RWPE2 (cell line): ENCODE data around the gene SIPA1L3.

ENCODE experiments used
- ATAC-seq: fragments of 200-7000 bp; cut with Tn5 transposase; 3 replicates; pipeline ENCODE4 v1.9.1; 2021; ENCODE audit warnings: low read depth
- DNase-seq: peaks from one replicate; pipeline ENCODE4 v3.0.0-alpha.2; 2020; ENCODE audit warnings: low spot score
- H3K27ac ChIP-seq: fragments of 450-650 bp; 2 replicates; pipeline ENCODE4 v1.5.1; 2017; ENCODE audit warnings: mild to moderate bottlenecking; ENCODE audit not compliant: poor library complexity, severe bottlenecking
- H3K27me3 ChIP-seq: fragments of 250-450 bp; sonication (Bioruptor Pico); 2 replicates; pipeline ENCODE4 v1.5.1; 2021; ENCODE audit warnings: mild to moderate bottlenecking, moderate library complexity; ENCODE audit not compliant: insufficient read depth, poor library complexity, severe bottlenecking
- H3K36me3 ChIP-seq: fragments of 250-450 bp; sonication (Bioruptor Pico); 2 replicates; pipeline ENCODE4 v1.5.1; 2020; ENCODE audit warnings: low read depth, mild to moderate bottlenecking, moderate library complexity
- H3K4me1 ChIP-seq: fragments of 250-450 bp; sonication (Bioruptor Pico); 2 replicates; pipeline ENCODE4 v1.5.1; 2021; ENCODE audit warnings: mild to moderate bottlenecking, moderate library complexity; ENCODE audit not compliant: insufficient read depth, poor library complexity, severe bottlenecking
- H3K4me3 ChIP-seq: fragments of 250-450 bp; sonication (Bioruptor Pico); 2 replicates; pipeline ENCODE4 v1.5.1; 2021; ENCODE audit warnings: mild to moderate bottlenecking, moderate library complexity; ENCODE audit not compliant: severe bottlenecking
- H3K9me3 ChIP-seq: fragments of 250-450 bp; sonication (Bioruptor Pico); 2 replicates; pipeline ENCODE4 v1.5.1; 2021; ENCODE audit warnings: mild to moderate bottlenecking, moderate library complexity; ENCODE audit not compliant: severe bottlenecking
- TF ChIP-seq, protein P1 (sequence below): fragments of 450-650 bp; IDR thresholded peaks from one replicate; pipeline ENCODE4 v1.5.1; 2017; ENCODE audit warnings: mild to moderate bottlenecking, moderate library complexity; ENCODE audit not compliant: poor library complexity, severe bottlenecking

The SIPA1L3 gene

GRCh38 chr19:38095411-38096308, 188.7 kb downstream of the SIPA1L3 start:
- no peak overlapping the region for H3K4me3 ChIP-seq
- no peaks in the 10 kb centered on the region for H3K9me3 ChIP-seq
- TF ChIP-seq, protein P1, sequence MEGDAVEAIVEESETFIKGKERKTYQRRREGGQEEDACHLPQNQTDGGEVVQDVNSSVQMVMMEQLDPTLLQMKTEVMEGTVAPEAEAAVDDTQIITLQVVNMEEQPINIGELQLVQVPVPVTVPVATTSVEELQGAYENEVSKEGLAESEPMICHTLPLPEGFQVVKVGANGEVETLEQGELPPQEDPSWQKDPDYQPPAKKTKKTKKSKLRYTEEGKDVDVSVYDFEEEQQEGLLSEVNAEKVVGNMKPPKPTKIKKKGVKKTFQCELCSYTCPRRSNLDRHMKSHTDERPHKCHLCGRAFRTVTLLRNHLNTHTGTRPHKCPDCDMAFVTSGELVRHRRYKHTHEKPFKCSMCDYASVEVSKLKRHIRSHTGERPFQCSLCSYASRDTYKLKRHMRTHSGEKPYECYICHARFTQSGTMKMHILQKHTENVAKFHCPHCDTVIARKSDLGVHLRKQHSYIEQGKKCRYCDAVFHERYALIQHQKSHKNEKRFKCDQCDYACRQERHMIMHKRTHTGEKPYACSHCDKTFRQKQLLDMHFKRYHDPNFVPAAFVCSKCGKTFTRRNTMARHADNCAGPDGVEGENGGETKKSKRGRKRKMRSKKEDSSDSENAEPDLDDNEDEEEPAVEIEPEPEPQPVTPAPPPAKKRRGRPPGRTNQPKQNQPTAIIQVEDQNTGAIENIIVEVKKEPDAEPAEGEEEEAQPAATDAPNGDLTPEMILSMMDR: peak; percentile 59
- DNase-seq (no peak), ATAC-seq (peak; percentile 48; the same call in 2 of the 3 replicates)
- no peak overlapping the region for H3K27ac ChIP-seq
- peaks cover 69% of the 10 kb centered on the region for H3K36me3 ChIP-seq
- H3K4me1 ChIP-seq: no peaks in the 10 kb centered on the region
- no peaks in the 10 kb centered on the region for H3K27me3 ChIP-seq

- Histone ChIP-seq H3K9me3 (no peaks in the 10 kb centered on the region), H3K36me3 (peaks cover 73% of the 10 kb centered on the region), H3K4me1 (no peaks in the 10 kb centered on the region), H3K27me3 (no peaks in the 10 kb centered on the region), H3K27ac (no peak overlapping the region), H3K4me3 (no peak overlapping the region)
- DNase-seq: no peak
- no peak for ATAC-seq
- TF ChIP-seq, protein P1: no peak
These were observed 193.0 kb downstream of the SIPA1L3 start for GRCh38 chr19:38099966-38100365.

DNA sequence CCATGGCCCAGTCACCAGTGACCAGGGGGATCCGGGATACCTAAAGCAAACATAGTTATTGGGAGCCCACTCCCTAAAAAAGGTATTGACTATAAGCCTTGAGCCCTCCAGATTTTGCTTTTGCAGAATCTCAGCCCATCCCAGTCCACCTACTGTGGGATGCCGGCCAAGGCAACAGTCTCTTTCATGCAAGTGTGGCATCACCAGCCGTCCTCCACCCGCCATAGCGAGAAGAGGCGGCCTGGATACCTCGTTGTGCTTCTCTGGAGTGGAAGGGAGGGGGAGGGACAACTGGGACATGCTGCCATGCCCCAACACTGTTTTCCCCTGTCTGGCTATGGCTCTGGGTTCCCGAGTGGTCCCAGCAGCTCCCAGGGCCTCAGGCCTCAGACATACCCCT, 193.6 kb downstream of the SIPA1L3 start:
- TF ChIP-seq, protein P1: no peak
- H3K36me3 ChIP-seq: peaks cover 70% of the 10 kb centered on the region

DNA sequence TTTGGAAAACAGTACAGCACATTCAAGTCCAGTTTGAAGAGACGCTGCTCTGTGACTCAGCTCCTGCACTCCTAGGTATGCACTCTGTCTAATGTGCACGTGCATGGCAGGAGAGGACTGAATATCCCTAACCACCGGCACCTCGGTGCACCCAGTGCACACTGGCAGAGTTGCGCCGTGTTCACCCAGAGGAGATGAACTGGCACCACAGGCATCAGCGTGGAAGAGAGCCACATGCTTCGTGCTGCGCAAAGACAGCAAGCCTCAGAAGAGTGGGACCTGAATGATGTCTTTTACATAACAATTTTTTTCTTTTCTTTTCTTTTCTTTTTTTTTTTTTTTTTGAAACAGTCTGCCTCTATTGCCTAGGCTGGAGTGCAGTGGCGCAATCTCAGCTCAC, 194.7 kb downstream of the SIPA1L3 start:
- no peak for ATAC-seq
- no peaks in the 10 kb centered on the region for H3K4me1 ChIP-seq
- H3K27ac ChIP-seq: no peak overlapping the region
- peaks cover 71% of the 10 kb centered on the region for H3K36me3 ChIP-seq
- no peaks in the 10 kb centered on the region for H3K9me3 ChIP-seq
- TF ChIP-seq, protein P1: no peak
- H3K27me3 ChIP-seq: no peaks in the 10 kb centered on the region
- H3K4me3 ChIP-seq: no peak overlapping the region
- DNase-seq: no peak

More for the DNA sequence above, 193.6 kb downstream of the SIPA1L3 start:
- no peak for ATAC-seq
- Histone ChIP-seq H3K27ac (no peak overlapping the region), H3K9me3 (no peaks in the 10 kb centered on the region), H3K4me1 (no peaks in the 10 kb centered on the region), H3K27me3 (no peaks in the 10 kb centered on the region), H3K4me3 (no peak overlapping the region)
- DNase-seq: no peak

DNA sequence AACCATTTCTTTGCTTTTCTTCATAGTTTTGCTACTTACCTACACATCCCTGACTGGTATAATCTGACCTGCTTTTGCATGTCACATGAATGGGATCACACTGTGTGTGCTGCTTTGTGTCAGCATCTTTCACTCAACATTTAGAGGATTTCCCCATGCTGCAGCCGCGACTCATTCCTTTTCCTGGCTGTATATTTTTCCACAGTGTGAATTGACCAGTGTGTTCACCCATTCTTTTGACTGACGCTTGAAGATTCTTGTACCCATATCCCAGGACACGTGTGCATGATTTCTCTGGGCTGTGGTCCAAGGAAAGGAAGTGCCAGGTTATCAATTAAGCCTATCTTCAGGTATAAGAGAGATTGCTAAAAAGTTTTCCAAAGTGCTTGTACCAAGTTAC, 198.6 kb downstream of the SIPA1L3 start:
- Histone ChIP-seq H3K9me3 (no peaks in the 10 kb centered on the region), H3K27ac (no peak overlapping the region), H3K4me1 (no peaks in the 10 kb centered on the region), H3K36me3 (peaks cover 70% of the 10 kb centered on the region), H3K27me3 (no peaks in the 10 kb centered on the region), H3K4me3 (no peak overlapping the region)
- ATAC-seq (no peak), DNase-seq (no peak)
- TF ChIP-seq, protein P1: no peak
